CD14-positive monocyte (primary cell): ENCODE data around the gene SPINK6. TPM values are rescaled to one million over a fixed set of nuclear protein-coding genes. Genes with fewer than 3 reads are reported as not detected.

Source experiments
- DNase-seq, 3 donors: peaks; one replicate each; pipeline ENCODE4 v3.0.0-alpha.2; 2011 to 2022
- H2AFZ ChIP-seq: 2 replicates; pipeline ENCODE4 v1.6.0; 2012; ENCODE audit warnings: mild to moderate bottlenecking, low read depth, low read length, inconsistent platforms; ENCODE audit not compliant: insufficient read depth, poor library complexity, severe bottlenecking
- H3K27ac ChIP-seq, 2 donors: 1 replicate in 1 of 2; 2 replicates in 1 of 2; pipeline ENCODE4 v1.5.1; 2012 to 2013; ENCODE audit warnings: low read length in 2 of 2, control low read depth in 1 of 2, inconsistent platforms in 1 of 2, low read depth in 1 of 2, mild to moderate bottlenecking in 1 of 2
- H3K27me3 ChIP-seq, 2 donors: one replicate each; pipeline versions ENCODE4 v1.6.0 to v1.6.1; 2011 to 2013; ENCODE audit warnings: low read length in 2 of 2; ENCODE audit not compliant: control insufficient read depth in 2 of 2, insufficient read depth in 2 of 2
- H3K36me3 ChIP-seq, 2 donors: replicated peaks in 1 of 2; 1 replicate in 1 of 2; 2 replicates in 1 of 2; pipeline versions ENCODE4 v1.5.1 to v1.6.1; 2012 to 2013; ENCODE audit warnings: low read length in 2 of 2, control low read depth in 1 of 2, inconsistent platforms in 1 of 2, mild to moderate bottlenecking in 1 of 2; ENCODE audit not compliant: insufficient read depth in 2 of 2, control insufficient read depth in 1 of 2
- H3K4me1 ChIP-seq, 2 donors: 1 replicate in 1 of 2; 2 replicates in 1 of 2; pipeline versions ENCODE4 v1.5.1 to v1.6.1; 2012 to 2013; ENCODE audit warnings: low read length in 2 of 2, control low read depth in 1 of 2, inconsistent platforms in 1 of 2, mild to moderate bottlenecking in 1 of 2, moderate library complexity in 1 of 2; ENCODE audit not compliant: insufficient read depth in 2 of 2, control insufficient read depth in 1 of 2
- H3K4me2 ChIP-seq: replicated peaks from 2 replicates; pipeline ENCODE3; 2012; ENCODE audit warnings: low read length, moderate library complexity, mild to moderate bottlenecking; ENCODE audit not compliant: poor library complexity, severe bottlenecking; ENCODE audit errors: extremely low read depth
- H3K4me3 ChIP-seq, 3 experiments: fragments of 200-600 bp in 1 of 3; sonication (generic) in 1 of 3; replicated peaks in 1 of 3; 1 replicate in 2 of 3; 2 replicates in 1 of 3; pipeline ENCODE4 v1.5.1; 2011 to 2013; ENCODE audit warnings: low read length in 3 of 3, mild to moderate bottlenecking in 3 of 3, control low read depth in 2 of 3, low read depth in 2 of 3, inconsistent platforms in 1 of 3, moderate library complexity in 1 of 3
- H3K79me2 ChIP-seq: 2 replicates; pipeline ENCODE4 v1.6.0; 2012; ENCODE audit warnings: mild to moderate bottlenecking, control low read depth, inconsistent platforms, low read length, moderate library complexity; ENCODE audit not compliant: insufficient read depth
- H3K9ac ChIP-seq: 2 replicates; pipeline ENCODE4 v1.6.0; 2017; ENCODE audit warnings: low read length, mild to moderate bottlenecking; ENCODE audit not compliant: insufficient read depth, poor library complexity, severe bottlenecking
- H3K9me3 ChIP-seq, 2 donors: replicated peaks in 1 of 2; 1 replicate in 1 of 2; 2 replicates in 1 of 2; pipeline versions ENCODE4 v1.5.1 to v1.6.1; 2012 to 2013; ENCODE audit warnings: low read length in 2 of 2, control low read depth in 1 of 2; ENCODE audit not compliant: control insufficient read depth in 1 of 2, insufficient read depth in 1 of 2
- H4K20me1 ChIP-seq: 2 replicates; pipeline ENCODE4 v1.6.0; 2012; ENCODE audit warnings: mild to moderate bottlenecking, low read length, control low read depth, moderate library complexity; ENCODE audit not compliant: insufficient read depth
- H3K27ac Mint-ChIP-seq, 7 donors: one replicate each; pipeline ENCODE4 v1.8.0; 2020; ENCODE audit warnings: mild to moderate bottlenecking in 7 of 7, mixed read lengths in 7 of 7, moderate library complexity in 6 of 7, inconsistent platforms in 2 of 7
- H3K27me3 Mint-ChIP-seq, 3 donors: one replicate each; pipeline ENCODE4 v1.8.0; 2021 to 2022; ENCODE audit warnings: low read depth in 3 of 3, mild to moderate bottlenecking in 3 of 3, mixed read lengths in 3 of 3, moderate library complexity in 3 of 3, inconsistent platforms in 1 of 3
- H3K36me3 Mint-ChIP-seq, 2 donors: one replicate each; pipeline ENCODE4 v1.8.0; 2020; ENCODE audit warnings: mixed read lengths in 2 of 2, inconsistent platforms in 1 of 2, mild to moderate bottlenecking in 1 of 2
- H3K4me1 Mint-ChIP-seq: one replicate; pipeline ENCODE4 v1.8.0; 2020; ENCODE audit warnings: mild to moderate bottlenecking, mixed read lengths
- H3K4me3 Mint-ChIP-seq, 2 donors: one replicate each; pipeline ENCODE4 v1.8.0; 2020; ENCODE audit warnings: mild to moderate bottlenecking in 2 of 2, mixed read lengths in 2 of 2, moderate library complexity in 1 of 2
- H3K9me3 Mint-ChIP-seq, 7 donors: one replicate each; pipeline ENCODE4 v1.8.0; 2020 to 2022; ENCODE audit warnings: mixed read lengths in 7 of 7, mild to moderate bottlenecking in 6 of 7, moderate library complexity in 6 of 7, inconsistent platforms in 2 of 7
- CTCF ChIP-seq: fragments of 200-600 bp; IDR thresholded peaks from one replicate; pipeline ENCODE4 v1.8.0; 2022; ENCODE audit warnings: antibody characterized with exemption, mild to moderate bottlenecking
- intact Hi-C, 2 donors: fragments of 100-400 bp; cut with micrococcal nuclease; formaldehyde crosslinking; loops; one replicate each; pipeline versions ENCODE4 v1.15.0 to v1.15.1; 2023
- polyA plus RNA-seq, 3 donors: library from polyadenylated mRNA; depleted of rRNA in 1 of 3; unstranded in 2 of 3; stranded (reverse) in 1 of 3; fragments of 300-500 nt in 2 of 3; fragments of >200 nt in 1 of 3; fragmentation: Illumina TruSeq in 2 of 3; gene quantifications; 1 replicate in 2 of 3; 2 replicates in 1 of 3; pipeline ENCODE4 v1.2.3, GENCODE V29; 2012 to 2021
- small RNA-seq: library from RNA; depleted of rRNA; stranded (forward); fragments of <200 nt; gene quantifications from one replicate; pipeline ENCODE3, GENCODE V24; 2012; ENCODE audit warnings: low read depth; ENCODE audit not compliant: insufficient read length

Gene SPINK6
- polyA plus RNA-seq, 3 donors: not detected

GRCh38 chr5:148261221-148261620, 58.4 kb downstream of the SPINK6 start:
- H3K27ac ChIP-seq: no peak overlapping the region
- no peaks in the 10 kb centered on the region for H3K4me1 Mint-ChIP-seq
- no peak overlapping the region for H3K27ac Mint-ChIP-seq
- peaks cover 9 to 14% of the 10 kb centered on the region in 2 donors for H3K9me3 ChIP-seq
- H4K20me1 ChIP-seq: no peaks in the 10 kb centered on the region
- no peaks in the 10 kb centered on the region for H3K27me3 ChIP-seq
- no peak overlapping the region for H3K4me2 ChIP-seq
- TF ChIP-seq CTCF: no peak
- DNase-seq: no peak
- H3K36me3 ChIP-seq: no peaks in the 10 kb centered on the region
- H3K9me3 Mint-ChIP-seq: peaks cover 17 to 25% (median 22%) of the 10 kb centered on the region in 7 donors
- peaks cover 0 to 2% (median 2%) of the 10 kb centered on the region in 3 donors for H3K27me3 Mint-ChIP-seq
- H3K9ac ChIP-seq: no peak overlapping the region
- H3K36me3 Mint-ChIP-seq: no peaks in the 10 kb centered on the region
- H3K79me2 ChIP-seq: no peaks in the 10 kb centered on the region
- H3K4me1 ChIP-seq: no peaks in the 10 kb centered on the region
- H3K4me3 Mint-ChIP-seq: no peak overlapping the region
- H3K4me3 ChIP-seq: no peak overlapping the region
- intact Hi-C loops: no loop called here
- no peak overlapping the region for H2AFZ ChIP-seq

Small RNAs within 50 kb of the gene (small RNA-seq; reads per million reads assigned to genes)
- gene HMGN1P16: not detected

Other genes starting within 250 kb of the SPINK6 start
- not detected for gene SPINK5, start 139.1 kb upstream of the SPINK6 start, polyA plus RNA-seq
- not detected for gene SPINK14, start 34.5 kb upstream of the SPINK6 start, polyA plus RNA-seq
- not detected for gene MARCOL, start 35.5 kb downstream of the SPINK6 start, polyA plus RNA-seq
- gene SPINK13, start 65.8 kb downstream of the SPINK6 start, polyA plus RNA-seq: not detected
- gene SPINK7, start 109.4 kb downstream of the SPINK6 start, polyA plus RNA-seq: not detected
- not detected for gene SPINK9, start 132.5 kb downstream of the SPINK6 start, polyA plus RNA-seq
- gene FBXO38, start 180.9 kb downstream of the SPINK6 start, polyA plus RNA-seq: 10 to 100 TPM in 2 of 3 donors, 1 to 10 TPM in 1; 6.8 to 22.1 (median 14.8) TPM